MCF 10A (cell line): ENCODE measurements around the gene SEPSECS. TPM values are rescaled to one million over a fixed set of nuclear protein-coding genes. Genes with fewer than 3 reads are reported as not detected.

ENCODE experiments used
- BruUV-seq: library from RNA; stranded (reverse); fragments of 400-500 nt; replicated peaks from 2 replicates; lab custom pipeline; 2021; lab: Mats Ljungman, UMichigan
- CTCF ChIA-PET: fragments of 300-600 bp; sonication (Branson Sonifier 250); formaldehyde crosslinking; extraction: SDS; loops from one replicate; lab custom pipeline; 2021; ENCODE audit warnings: antibody characterized with exemption, inconsistent platforms; lab: Yijun Ruan, JAX
- POLR2A ChIA-PET: fragments of 300-600, 350-650 bp; sonication (Branson Sonifier 250); formaldehyde crosslinking; extraction: SDS; loops from one replicate; lab custom pipeline; 2020; ENCODE audit warnings: antibody characterized with exemption, inconsistent platforms; lab: Yijun Ruan, JAX
- DNase-seq: peaks from one replicate; pipeline ENCODE4 v3.0.0-alpha.2; 2018; ENCODE audit not compliant: unreplicated experiment
- H3K27ac Mint-ChIP-seq: one replicate; pipeline ENCODE4 v1.8.0; 2022; ENCODE audit warnings: mild to moderate bottlenecking, low read depth, mixed read lengths; ENCODE audit not compliant: unreplicated experiment
- H3K27me3 Mint-ChIP-seq: one replicate; pipeline ENCODE4 v1.8.0; 2022; ENCODE audit warnings: mixed read lengths; ENCODE audit not compliant: insufficient read depth, unreplicated experiment
- H3K36me3 Mint-ChIP-seq: one replicate; pipeline ENCODE4 v1.8.0; 2022; ENCODE audit warnings: mild to moderate bottlenecking, moderate library complexity, mixed read lengths; ENCODE audit not compliant: insufficient read depth, unreplicated experiment
- H3K4me1 Mint-ChIP-seq: one replicate; pipeline ENCODE4 v1.8.0; 2022; ENCODE audit warnings: mixed read lengths; ENCODE audit not compliant: insufficient read depth, unreplicated experiment
- H3K4me3 Mint-ChIP-seq: one replicate; pipeline ENCODE4 v1.8.0; 2022; ENCODE audit warnings: mild to moderate bottlenecking, moderate library complexity, mixed read lengths; ENCODE audit not compliant: unreplicated experiment
- H3K9me3 Mint-ChIP-seq: one replicate; pipeline ENCODE4 v1.8.0; 2022; ENCODE audit warnings: mixed read lengths; ENCODE audit not compliant: unreplicated experiment
- CTCF ChIP-seq: fragments of 200-600 bp; IDR thresholded peaks from one replicate; pipeline ENCODE4 v1.8.0; 2022; ENCODE audit warnings: antibody characterized with exemption, mild to moderate bottlenecking; ENCODE audit not compliant: unreplicated experiment
- intact Hi-C: fragments of 100-400 bp; cut with micrococcal nuclease; formaldehyde crosslinking; loops from 2 replicates; pipeline ENCODE4 v1.14.1; 2022
- total RNA-seq: library from RNA; stranded (reverse); gene quantifications from 2 replicates; pipeline ENCODE4 v1.2.3, GENCODE V29; 2022

SEPSECS gene
- total RNA-seq, 1 experiment from 2014 or later = 9.4 TPM

GRCh38 chr4:25163196-25163595 lies 2.9 kb upstream of the SEPSECS start:
- peaks cover 17% of the 10 kb centered on the region for H3K4me1 Mint-ChIP-seq
- H3K36me3 Mint-ChIP-seq = peaks cover 9% of the 10 kb centered on the region
- CTCF ChIA-PET = interaction anchor here (0.6 to 1.9 kb wide), 3 partner anchors 16 to 203 kb away, joined by 3 to 8 read pairs (median 3); no protein-coding TSS in a partner anchor
- no peak for TF ChIP-seq CTCF
- intact Hi-C loops = no loop called here
- DNase-seq = no peak
- POLR2A ChIA-PET = interaction anchor here (3.8 to 4.7 kb wide), 3 partner anchors 10 to 71 kb away, joined by 24 to 106 read pairs (median 55); partner anchors contain the start of gene PI4K2B
- no peaks in the 10 kb centered on the region for H3K9me3 Mint-ChIP-seq
- no peak overlapping the region for H3K27ac Mint-ChIP-seq
- H3K27me3 Mint-ChIP-seq = no peaks in the 10 kb centered on the region
- BruUV-seq = no TSS peak
- no peak overlapping the region for H3K4me3 Mint-ChIP-seq

GRCh38 chr4:25162566-25162965 lies 2.3 kb upstream of the SEPSECS start:
- no peak for TF ChIP-seq CTCF
- BruUV-seq = no TSS peak
- intact Hi-C loops = no loop called here
- Mint-ChIP-seq H3K4me3 (no peak overlapping the region), H3K27ac (no peak overlapping the region), H3K36me3 (peaks cover 9% of the 10 kb centered on the region), H3K27me3 (no peaks in the 10 kb centered on the region), H3K4me1 (peaks cover 17% of the 10 kb centered on the region), H3K9me3 (no peaks in the 10 kb centered on the region)
- POLR2A ChIA-PET = interaction anchor here (0.6 to 4.7 kb wide), 5 partner anchors 11 to 150 kb away, joined by 3 to 106 read pairs (median 24); partner anchors contain the start of genes PI4K2B and ZCCHC4
- CTCF ChIA-PET = interaction anchor here (0.9 to 2.0 kb wide), 6 partner anchors 17 to 187 kb away, joined by 3 to 8 read pairs (median 6); partner anchors contain the start of gene ZCCHC4
- no peak for DNase-seq

- Mint-ChIP-seq H3K36me3 (peaks cover 14% of the 10 kb centered on the region), H3K4me3 (peak overlapping the region; percentile 93), H3K4me1 (peaks cover 17% of the 10 kb centered on the region), H3K27ac (peak overlapping the region; percentile 87), H3K9me3 (no peaks in the 10 kb centered on the region), H3K27me3 (no peaks in the 10 kb centered on the region)
- no TSS peak for BruUV-seq
- POLR2A ChIA-PET = interaction anchor here (0.7 to 4.7 kb wide), 14 partner anchors 8 to 215 kb away, joined by 3 to 106 read pairs (median 4); partner anchors contain the start of genes PI4K2B and ZCCHC4
- CTCF ChIA-PET = interaction anchor here (0.5 to 2.0 kb wide), 13 partner anchors 14 to 206 kb away, joined by 3 to 8 read pairs (median 3); partner anchors contain the start of gene ZCCHC4
- no peak for TF ChIP-seq CTCF
- peak; percentile 12 for DNase-seq
- intact Hi-C loops = loop anchor here (1.0 to 2.0 kb wide), 2 partner anchors 73 to 151 kb away; partner anchors contain the start of genes PI4K2B and ZCCHC4
Measured at GRCh38 chr4:25161593-25161950, 1.3 kb upstream of the SEPSECS start.
